K562 (cell line): ENCODE measurements around the gene PSMD13. TPM values are rescaled to one million over a fixed set of nuclear protein-coding genes. Genes with fewer than 3 reads are reported as not detected.

ENCODE experiments used
- ARID1B ChIP-seq: fragments of 450-650 bp; IDR thresholded peaks from 2 replicates; pipeline ENCODE4 v1.6.1; 2016; ENCODE audit warnings: antibody characterized with exemption, mild to moderate bottlenecking, inconsistent platforms
- ARNT ChIP-seq, 2 experiments: fragments of 450-650 bp; IDR thresholded peaks; 2 replicates each; pipeline ENCODE4 v1.6.1; 2016; ENCODE audit warnings: mild to moderate bottlenecking in 1 of 2
- CBFB ChIP-seq: sonication (generic); formaldehyde crosslinking; IDR thresholded peaks from 2 replicates; pipeline ENCODE4 v1.4.0; 2020; ENCODE audit warnings: mild to moderate bottlenecking, missing genetic modification reagents
- CBX3 ChIP-seq, 2 experiments: IDR thresholded peaks; 1 replicate in 1 of 2; 2 replicates in 1 of 2; pipeline ENCODE4 v1.6.1; 2012; ENCODE audit warnings: inconsistent platforms in 2 of 2, low read length in 2 of 2, borderline replicate concordance in 1 of 2, control low read depth in 1 of 2
- EZH2 ChIP-seq: IDR thresholded peaks from 2 replicates; pipeline ENCODE4 v1.6.1; 2012; ENCODE audit warnings: low read depth, mild to moderate bottlenecking, inconsistent platforms, low read length, borderline replicate concordance
- FOXA3 ChIP-seq, 2 experiments: fragments of 450-650 bp in 1 of 2; sonication (generic) in 1 of 2; formaldehyde crosslinking; IDR thresholded peaks in 1 of 2; conservative IDR thresholded peaks in 1 of 2; 2 replicates each; pipeline versions ENCODE4 v1.4.0 to v1.8.0; 2020 to 2022; ENCODE audit warnings: mild to moderate bottlenecking in 2 of 2, missing genetic modification reagents in 1 of 2
- GTF2F1 ChIP-seq: IDR thresholded peaks from 2 replicates; pipeline ENCODE4 v1.6.1; 2011; ENCODE audit warnings: low read depth, low read length, improper control_type of control experiment
- KLF1 ChIP-seq: fragments of 450-650 bp; IDR thresholded peaks from 2 replicates; pipeline ENCODE4 v1.6.1; 2016; ENCODE audit warnings: missing genetic modification characterization, missing compliant biosample characterization
- NCOR1 ChIP-seq: fragments of 450-650 bp; IDR thresholded peaks from 2 replicates; pipeline ENCODE4 v1.6.1; 2016; ENCODE audit warnings: mild to moderate bottlenecking, moderate library complexity
- NONO ChIP-seq, 2 experiments: fragments of 200-400 bp in 1 of 2; fragments of 450-650 bp in 1 of 2; formaldehyde crosslinking in 1 of 2; IDR thresholded peaks; 2 replicates each; pipeline ENCODE4 v1.6.1; 2017; ENCODE audit warnings: low read depth in 2 of 2, mild to moderate bottlenecking in 2 of 2, moderate library complexity in 2 of 2, low read length in 1 of 2
- TARDBP ChIP-seq: fragments of 450-650 bp; IDR thresholded peaks from 2 replicates; pipeline ENCODE4 v1.6.1; 2016
- ZFPM2 ChIP-seq: fragments of 250-450 bp; sonication (Bioruptor Pico); IDR thresholded peaks from 2 replicates; pipeline ENCODE4 v1.5.1; 2022; ENCODE audit warnings: mild to moderate bottlenecking
- ZNF12 ChIP-seq: sonication (generic); formaldehyde crosslinking; IDR thresholded peaks from 2 replicates; pipeline ENCODE4 v1.4.0; 2020; ENCODE audit warnings: mild to moderate bottlenecking, missing genetic modification reagents
- ZNF121 ChIP-seq: sonication (generic); formaldehyde crosslinking; conservative IDR thresholded peaks from 2 replicates; pipeline ENCODE4 v1.8.0; 2022; ENCODE audit warnings: missing genetic modification reagents
- ZNF124 ChIP-seq: sonication (generic); formaldehyde crosslinking; IDR thresholded peaks from 2 replicates; pipeline ENCODE4 v1.8.1; 2022; ENCODE audit warnings: missing genetic modification reagents
- ZNF3 ChIP-seq: fragments of 250-450 bp; sonication (Bioruptor Pico); IDR thresholded peaks from 2 replicates; pipeline ENCODE4 v1.5.0; 2021; ENCODE audit warnings: mild to moderate bottlenecking, moderate library complexity
- ZNF586 ChIP-seq: fragments of 450-650 bp; formaldehyde crosslinking; conservative IDR thresholded peaks from 2 replicates; pipeline ENCODE4 v1.4.0; 2020; ENCODE audit warnings: mild to moderate bottlenecking, moderate library complexity
- ZNF75A ChIP-seq: fragments of 450-650 bp; formaldehyde crosslinking; IDR thresholded peaks from 2 replicates; pipeline ENCODE4 v1.4.0; 2020; ENCODE audit warnings: mild to moderate bottlenecking
- polyA plus RNA-seq, 8 experiments: library from polyadenylated mRNA; depleted of rRNA in 4 of 8; stranded (reverse) in 5 of 8; unstranded in 3 of 8; fragments of >200 nt; fragmentation: Nextera tagmentation in 2 of 8; fragmentation: Illumina TruSeq in 1 of 8; extraction: Ambion mirVana in 2 of 8; extraction: Trizol in 1 of 8; gene quantifications; 2 replicates each; pipeline versions ENCODE4 v1.2.1 to v1.2.3, GENCODE V29; 2011 to 2014; ENCODE audit warnings: inconsistent platforms in 1 of 8, missing spikeins in 1 of 8
- total RNA-seq, 7 experiments: library from RNA; depleted of rRNA in 6 of 7; stranded (reverse); fragments of >200 nt in 6 of 7; fragmentation: Illumina TruSeq in 2 of 7; extraction: Trizol in 2 of 7; gene quantifications; 2 replicates each; pipeline versions ENCODE4 v1.2.1 to v1.2.3, GENCODE V29; 2011 to 2021; ENCODE audit warnings: low replicate concordance in 1 of 7
- TF ChIP-seq, protein P1 (sequence below), 2 experiments: fragments of 450-650 bp in 1 of 2; sonication (generic) in 1 of 2; formaldehyde crosslinking; conservative IDR thresholded peaks; 2 replicates each; pipeline versions ENCODE4 v1.4.0 to v1.8.1; 2020 to 2022; ENCODE audit warnings: mild to moderate bottlenecking in 1 of 2, missing genetic modification reagents in 1 of 2
- TF ChIP-seq, protein P2 (sequence below): IDR thresholded peaks from 2 replicates; pipeline ENCODE4 v1.6.1; 2011; ENCODE audit warnings: borderline replicate concordance, low read depth, mild to moderate bottlenecking, moderate library complexity, low read length; ENCODE audit not compliant: insufficient read depth, poor library complexity, severe bottlenecking
- TF ChIP-seq, protein P3 (sequence below): IDR thresholded peaks from 2 replicates; pipeline ENCODE4 v1.6.1; 2012; ENCODE audit warnings: low read depth, low read length, improper control_type of control experiment, borderline replicate concordance
- TF ChIP-seq, protein P4 (sequence below): sonication (generic); IDR thresholded peaks from 2 replicates; pipeline ENCODE4 v1.6.1; 2016
- TF ChIP-seq, protein P5 (sequence below): fragments of 450-650 bp; IDR thresholded peaks from 2 replicates; pipeline ENCODE4 v1.6.1; 2016; ENCODE audit warnings: low read depth, mild to moderate bottlenecking, moderate library complexity

The PSMD13 gene
- total and polyA plus RNA-seq, 9 of the 15 experiments (the other 6 are each of a cell fraction or from before 2014, with no cell fraction given) = 185 to 383 (median 267) TPM

DNA sequence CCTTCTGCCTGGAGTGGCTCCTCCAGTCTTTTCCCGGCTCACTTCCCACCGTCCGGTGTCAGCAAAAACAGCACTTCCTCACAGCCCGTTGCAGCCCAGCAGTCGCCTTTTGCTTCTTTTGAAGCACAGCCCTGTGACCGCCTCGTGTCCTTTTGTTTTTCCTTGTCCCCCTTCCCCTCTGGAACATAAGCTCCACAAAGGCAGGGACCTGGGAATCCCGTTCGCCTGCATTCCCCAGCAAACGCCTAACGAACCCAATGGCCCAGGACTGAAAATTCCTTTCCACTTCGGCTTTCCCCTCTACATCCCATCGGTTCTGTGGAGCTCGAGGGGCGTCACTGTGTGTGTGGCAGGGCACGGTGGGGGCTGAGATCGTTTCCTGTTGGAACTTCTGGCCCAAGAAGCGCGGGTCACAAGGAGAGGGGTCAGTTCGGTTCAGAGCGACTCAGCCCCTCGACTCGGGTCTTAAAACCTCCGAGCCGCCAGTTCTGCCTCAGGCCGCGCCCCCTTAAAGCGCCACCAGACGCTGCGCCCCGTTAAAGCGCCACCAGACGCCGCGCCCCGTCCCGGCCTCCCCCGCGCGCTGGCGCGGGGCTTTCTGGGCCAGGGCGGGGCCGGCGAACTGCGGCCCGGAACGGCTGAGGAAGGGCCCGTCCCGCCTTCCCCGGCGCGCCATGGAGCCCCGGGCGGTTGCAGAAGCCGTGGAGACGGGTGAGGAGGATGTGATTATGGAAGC lies 28.4 kb upstream of the PSMD13 start (continued):
- no peak for TF ChIP-seq ZNF586 (CRISPR knock-in tag)
- no peak for TF ChIP-seq KLF1 (tag)
- TF ChIP-seq ZNF3 (CRISPR knock-in tag) = no peak
- no peak for TF ChIP-seq ARID1B
- TF ChIP-seq NCOR1 = peak; percentile 42
- no peak for TF ChIP-seq FOXA3 (CRISPR knock-in tag; conservative IDR thresholded peaks at IDR 0.05 in 1 of 2, IDR thresholded peaks at IDR 0.05 in 1 of 2)
- TF ChIP-seq, protein P1, sequence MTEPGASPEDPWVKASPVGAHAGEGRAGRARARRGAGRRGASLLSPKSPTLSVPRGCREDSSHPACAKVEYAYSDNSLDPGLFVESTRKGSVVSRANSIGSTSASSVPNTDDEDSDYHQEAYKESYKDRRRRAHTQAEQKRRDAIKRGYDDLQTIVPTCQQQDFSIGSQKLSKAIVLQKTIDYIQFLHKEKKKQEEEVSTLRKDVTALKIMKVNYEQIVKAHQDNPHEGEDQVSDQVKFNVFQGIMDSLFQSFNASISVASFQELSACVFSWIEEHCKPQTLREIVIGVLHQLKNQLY (CRISPR knock-in tag; conservative IDR thresholded peaks at IDR 0.05) = no peak
- TF ChIP-seq ZNF75A (CRISPR knock-in tag) = no peak
- TF ChIP-seq ZNF121 (CRISPR knock-in tag) = no peak
- TF ChIP-seq ARNT (IDR thresholded peaks at IDR 0.05) = no peak; a peak in 1 of 4 replicates
- no peak for TF ChIP-seq ZNF124 (CRISPR knock-in tag)
- TF ChIP-seq EZH2 = no peak
- no peak for TF ChIP-seq CBX3 (IDR thresholded peaks at IDR 0.05; ENCODE audit: borderline replicate concordance in 1 of 2, low read length in 2 of 2)
- TF ChIP-seq ZFPM2 = no peak
- TF ChIP-seq TARDBP = no peak
- no peak for TF ChIP-seq CBFB (CRISPR knock-in tag)
- TF ChIP-seq, protein P2, sequence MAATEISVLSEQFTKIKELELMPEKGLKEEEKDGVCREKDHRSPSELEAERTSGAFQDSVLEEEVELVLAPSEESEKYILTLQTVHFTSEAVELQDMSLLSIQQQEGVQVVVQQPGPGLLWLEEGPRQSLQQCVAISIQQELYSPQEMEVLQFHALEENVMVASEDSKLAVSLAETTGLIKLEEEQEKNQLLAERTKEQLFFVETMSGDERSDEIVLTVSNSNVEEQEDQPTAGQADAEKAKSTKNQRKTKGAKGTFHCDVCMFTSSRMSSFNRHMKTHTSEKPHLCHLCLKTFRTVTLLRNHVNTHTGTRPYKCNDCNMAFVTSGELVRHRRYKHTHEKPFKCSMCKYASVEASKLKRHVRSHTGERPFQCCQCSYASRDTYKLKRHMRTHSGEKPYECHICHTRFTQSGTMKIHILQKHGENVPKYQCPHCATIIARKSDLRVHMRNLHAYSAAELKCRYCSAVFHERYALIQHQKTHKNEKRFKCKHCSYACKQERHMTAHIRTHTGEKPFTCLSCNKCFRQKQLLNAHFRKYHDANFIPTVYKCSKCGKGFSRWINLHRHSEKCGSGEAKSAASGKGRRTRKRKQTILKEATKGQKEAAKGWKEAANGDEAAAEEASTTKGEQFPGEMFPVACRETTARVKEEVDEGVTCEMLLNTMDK = no peak
- no peak for TF ChIP-seq NONO (IDR thresholded peaks at IDR 0.05; ENCODE audit: low read depth in 2 of 2, low read length in 1 of 2)
- TF ChIP-seq, protein P3, sequence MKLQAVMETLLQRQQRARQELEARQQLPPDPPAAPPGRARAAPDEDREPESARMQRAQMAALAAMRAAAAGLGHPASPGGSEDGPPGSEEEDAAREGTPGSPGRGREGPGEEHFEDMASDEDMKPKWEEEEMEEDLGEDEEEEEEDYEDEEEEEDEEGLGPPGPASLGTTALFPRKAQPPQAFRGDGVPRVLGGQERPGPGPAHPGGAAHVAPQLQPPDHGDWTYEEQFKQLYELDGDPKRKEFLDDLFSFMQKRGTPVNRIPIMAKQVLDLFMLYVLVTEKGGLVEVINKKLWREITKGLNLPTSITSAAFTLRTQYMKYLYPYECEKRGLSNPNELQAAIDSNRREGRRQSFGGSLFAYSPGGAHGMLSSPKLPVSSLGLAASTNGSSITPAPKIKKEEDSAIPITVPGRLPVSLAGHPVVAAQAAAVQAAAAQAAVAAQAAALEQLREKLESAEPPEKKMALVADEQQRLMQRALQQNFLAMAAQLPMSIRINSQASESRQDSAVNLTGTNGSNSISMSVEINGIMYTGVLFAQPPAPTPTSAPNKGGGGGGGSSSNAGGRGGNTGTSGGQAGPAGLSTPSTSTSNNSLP = no peak
- TF ChIP-seq, protein P4, sequence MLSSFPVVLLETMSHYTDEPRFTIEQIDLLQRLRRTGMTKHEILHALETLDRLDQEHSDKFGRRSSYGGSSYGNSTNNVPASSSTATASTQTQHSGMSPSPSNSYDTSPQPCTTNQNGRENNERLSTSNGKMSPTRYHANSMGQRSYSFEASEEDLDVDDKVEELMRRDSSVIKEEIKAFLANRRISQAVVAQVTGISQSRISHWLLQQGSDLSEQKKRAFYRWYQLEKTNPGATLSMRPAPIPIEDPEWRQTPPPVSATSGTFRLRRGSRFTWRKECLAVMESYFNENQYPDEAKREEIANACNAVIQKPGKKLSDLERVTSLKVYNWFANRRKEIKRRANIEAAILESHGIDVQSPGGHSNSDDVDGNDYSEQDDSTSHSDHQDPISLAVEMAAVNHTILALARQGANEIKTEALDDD = no peak
- no peak for TF ChIP-seq GTF2F1
- TF ChIP-seq, protein P5, sequence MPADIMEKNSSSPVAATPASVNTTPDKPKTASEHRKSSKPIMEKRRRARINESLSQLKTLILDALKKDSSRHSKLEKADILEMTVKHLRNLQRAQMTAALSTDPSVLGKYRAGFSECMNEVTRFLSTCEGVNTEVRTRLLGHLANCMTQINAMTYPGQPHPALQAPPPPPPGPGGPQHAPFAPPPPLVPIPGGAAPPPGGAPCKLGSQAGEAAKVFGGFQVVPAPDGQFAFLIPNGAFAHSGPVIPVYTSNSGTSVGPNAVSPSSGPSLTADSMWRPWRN = no peak
- no peak for TF ChIP-seq ZNF12 (CRISPR knock-in tag)
